Ramos (cell line): Measurements from ENCODE around the gene AFDN.
"Not testable (repeated sequence)": the region's sequence is repeated elsewhere in the genome, so short reads cannot be mapped to it uniquely, and the experiment has no call there.

Source experiments
- in situ Hi-C: fragments of 300-500 bp; cut with MboI; formaldehyde crosslinking; loops from one replicate; pipeline ENCODE4 v1.14.3; 2022; ENCODE audit warnings: low sequenced_read_pairs; ENCODE audit not compliant: unreplicated experiment

The AFDN gene

DNA sequence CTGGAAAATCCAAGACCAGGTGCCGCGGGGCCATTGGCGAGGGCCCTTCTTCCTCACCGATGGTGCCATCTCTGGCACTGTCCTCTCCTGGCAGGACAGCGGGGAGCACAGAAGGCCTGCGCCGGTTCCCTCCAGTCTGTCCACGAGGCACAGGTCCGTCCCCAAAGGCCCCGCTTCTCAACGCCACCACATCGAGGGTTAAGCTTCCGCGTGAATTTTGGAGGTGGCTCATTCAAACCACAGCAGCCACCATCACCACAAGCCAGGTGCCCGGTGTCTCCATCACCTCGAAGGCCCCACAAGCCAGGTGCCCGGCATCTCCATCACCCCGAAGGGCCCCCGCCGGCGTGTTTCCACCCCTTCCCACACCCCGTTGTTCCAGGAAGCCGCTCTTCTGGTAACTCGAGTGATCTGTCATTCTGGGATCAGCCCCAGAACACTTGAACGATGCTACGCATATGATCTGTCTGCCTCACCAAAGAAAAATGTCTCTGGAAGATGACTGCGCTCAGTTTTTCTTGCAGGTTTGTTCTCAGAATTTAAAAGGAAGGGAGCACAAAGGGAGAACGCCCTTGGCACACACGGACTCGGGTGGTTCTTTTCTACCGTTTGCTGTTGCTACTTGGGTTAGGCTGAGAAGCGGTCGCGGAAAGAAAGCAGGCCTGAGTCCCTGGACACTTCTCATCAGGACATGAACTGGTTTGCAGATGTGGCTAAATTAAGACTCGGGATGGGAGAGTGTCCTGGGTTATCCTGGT is 160.9 kb downstream of the AFDN start:
- in situ Hi-C loops, result no loop called here

DNA sequence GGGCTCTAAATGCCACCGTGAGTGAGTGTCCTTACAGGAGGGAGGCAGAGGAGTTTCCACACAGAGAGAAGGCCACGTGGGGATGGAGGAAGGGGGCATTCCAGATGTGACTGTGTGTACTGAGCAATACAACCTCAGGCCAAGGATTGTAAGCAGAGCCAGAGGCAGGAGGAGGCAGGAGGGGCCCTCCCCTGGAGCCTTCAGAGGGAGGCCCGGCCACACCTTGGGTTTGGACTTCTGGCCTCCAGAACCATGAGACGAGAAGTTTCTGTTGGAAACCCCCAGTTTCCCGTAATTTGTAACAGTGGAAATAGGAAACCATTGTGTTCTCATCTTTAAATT is 161.4 kb downstream of the AFDN start:
- in situ Hi-C loops, result no loop called here

DNA sequence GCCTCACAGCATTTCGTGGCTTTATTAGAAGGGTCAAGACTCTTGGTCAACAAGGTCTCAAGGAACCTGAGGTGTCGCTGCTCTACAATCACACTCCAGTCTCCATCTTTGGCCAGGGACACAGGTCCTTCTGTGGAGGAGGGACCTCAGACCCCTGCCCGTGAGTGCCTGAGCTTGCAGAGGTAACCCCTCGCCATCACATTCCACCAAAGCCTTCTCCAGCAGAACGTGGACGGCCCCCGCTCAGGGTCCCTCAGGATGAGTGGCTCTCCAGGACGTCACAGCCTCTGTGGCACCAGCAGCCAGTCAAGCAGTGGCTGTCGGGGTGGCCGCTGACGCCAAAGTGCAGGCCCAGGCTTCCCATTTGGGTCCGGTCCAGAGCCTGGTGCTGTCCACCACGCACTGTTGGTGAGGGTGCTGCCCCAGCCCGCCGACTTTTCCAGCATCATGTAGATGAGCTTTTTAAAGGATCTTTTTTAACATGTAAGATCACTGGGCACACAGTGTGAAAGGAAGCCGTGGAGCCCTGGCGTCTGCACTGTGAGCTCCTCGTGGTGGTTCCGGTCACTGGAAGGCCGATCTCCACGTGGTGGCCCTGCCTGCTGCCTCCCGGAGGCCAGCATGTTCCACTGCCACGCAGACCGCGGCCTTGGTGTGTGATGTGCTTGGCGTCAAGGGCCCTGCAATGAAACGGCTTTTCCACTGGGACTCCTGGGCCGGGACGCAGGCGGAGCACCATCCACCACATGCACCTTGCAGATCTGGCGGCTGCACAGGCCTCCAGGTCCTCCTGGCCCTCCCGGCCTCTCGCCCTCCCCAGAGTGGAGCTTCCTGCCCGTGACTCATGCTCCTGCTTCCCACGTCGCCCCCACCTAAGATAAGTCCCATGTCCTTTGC is 162.5 kb downstream of the AFDN start:
- in situ Hi-C loops, result no loop called here

GRCh38 chr6:167990016-167990945 is 163.6 kb downstream of the AFDN start:
- in situ Hi-C loops, result no loop called here

- in situ Hi-C loops, result no loop called here
Measured at GRCh38 chr6:167993169-167993568, 166.5 kb downstream of the AFDN start.

GRCh38 chr6:167993831-167994230 is 167.1 kb downstream of the AFDN start:
- in situ Hi-C loops, result no loop called here

- in situ Hi-C loops, result no loop called here
Measured at GRCh38 chr6:167995302-167995701, 168.6 kb downstream of the AFDN start.

DNA sequence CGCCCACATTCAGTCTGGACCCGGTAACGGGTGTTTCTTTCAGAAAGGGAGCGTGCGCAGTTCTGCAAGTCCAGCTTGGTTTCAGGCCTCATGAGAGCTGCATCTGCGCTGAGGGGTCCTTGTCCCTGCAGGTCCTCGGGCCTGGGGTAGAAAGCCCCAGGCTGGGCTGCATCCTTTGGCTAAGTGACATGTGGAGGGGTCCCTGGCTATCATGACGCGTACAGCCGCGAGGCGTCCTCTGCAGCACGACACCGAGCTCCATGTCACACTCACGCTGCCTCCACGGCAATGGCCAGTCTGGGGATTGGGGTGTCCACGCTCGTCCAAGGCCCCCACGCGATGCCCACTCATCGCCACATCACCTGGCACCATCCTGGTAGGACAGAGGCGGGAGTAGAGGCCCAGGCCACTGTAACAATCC is 169.0 kb downstream of the AFDN start:
- in situ Hi-C loops, result no loop called here

GRCh38 chr6:167996424-167997199 is 169.9 kb downstream of the AFDN start:
- in situ Hi-C loops, result no loop called here

DNA sequence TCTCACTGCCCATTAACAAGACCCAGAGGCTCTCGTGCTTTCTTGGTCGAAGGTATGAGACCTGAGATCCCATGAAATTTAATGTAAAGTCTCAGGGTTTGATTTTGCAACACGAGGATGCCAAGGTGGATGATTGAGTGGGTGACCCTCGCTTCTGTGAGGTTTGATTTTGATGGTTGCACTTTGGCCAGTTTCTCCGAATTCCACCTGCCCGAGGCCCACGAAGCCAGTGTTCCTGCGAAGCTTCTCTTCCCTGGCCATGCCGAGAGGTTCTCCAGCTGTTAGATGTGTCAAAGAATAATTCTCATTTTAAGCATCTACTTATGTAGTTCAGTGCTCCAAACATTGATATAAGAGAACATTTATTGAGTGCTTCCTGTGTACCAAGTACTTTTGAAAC is 170.9 kb downstream of the AFDN start, which contains the start of gene KIF25:
Gene KIF25 (plus strand): TSS at position 30 of the 400 bp plus-strand sequence. CDS start 31,915 bp downstream, outside the sequence.
- in situ Hi-C loops, result no loop called here

DNA sequence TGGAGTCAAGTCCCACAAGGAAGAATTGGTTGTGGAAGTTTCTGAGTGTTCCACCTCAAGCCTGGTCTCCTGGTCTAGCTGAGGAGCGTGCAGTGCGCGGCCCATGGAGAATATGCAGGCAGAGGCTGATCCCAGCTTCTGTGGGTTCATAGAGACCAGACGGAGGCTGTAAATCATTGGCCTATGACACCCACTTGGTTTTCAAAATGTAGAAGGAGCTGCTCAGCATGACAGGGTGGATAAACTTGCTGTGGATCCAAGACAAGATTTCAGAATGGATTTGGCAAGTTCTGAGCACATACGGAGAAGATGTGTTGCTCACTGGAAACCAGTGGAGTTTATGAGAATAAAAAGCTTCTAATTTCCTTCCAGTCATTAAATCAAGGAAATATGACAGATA is 171.5 kb downstream of the AFDN start:
- in situ Hi-C loops, result no loop called here

DNA sequence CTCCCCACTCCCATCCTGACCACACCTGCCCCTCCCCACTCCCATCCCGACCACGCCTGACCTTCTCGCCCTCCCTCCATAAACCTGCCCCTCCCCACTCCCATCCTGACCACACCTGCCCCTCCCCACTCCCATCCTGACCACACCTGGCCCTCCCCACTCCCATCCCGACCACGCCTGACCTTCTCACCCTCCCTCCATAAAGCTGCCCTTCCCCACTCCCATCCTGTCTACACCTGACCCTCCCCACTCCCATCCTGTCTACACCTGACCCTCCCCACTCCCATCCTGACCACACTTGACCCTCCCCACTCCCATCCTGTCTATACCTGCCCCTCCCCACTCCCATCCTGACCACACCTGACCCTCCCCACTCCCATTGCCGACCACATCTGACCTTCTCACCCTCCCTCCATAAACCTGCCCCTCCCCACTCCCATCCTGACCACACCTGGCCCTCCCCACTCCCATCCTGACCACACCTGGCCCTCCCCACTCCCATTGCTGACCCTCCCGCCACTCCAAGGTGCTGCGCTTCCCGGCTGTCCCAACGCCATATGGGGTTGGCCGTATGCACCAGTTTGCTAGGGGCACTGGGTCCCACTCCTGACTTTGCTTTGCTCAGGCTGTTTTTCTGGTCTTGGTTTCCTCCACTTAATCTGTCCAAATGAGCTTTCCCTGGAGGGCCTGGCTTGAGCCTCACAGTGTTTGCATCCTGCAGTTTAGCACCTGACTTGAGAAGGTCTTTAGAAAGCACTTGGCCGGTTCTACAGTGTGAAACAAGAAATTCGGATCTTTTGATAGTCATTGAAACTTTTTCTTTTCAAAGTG is 173.7 kb downstream of the AFDN start:
- in situ Hi-C loops, result no loop called here

DNA sequence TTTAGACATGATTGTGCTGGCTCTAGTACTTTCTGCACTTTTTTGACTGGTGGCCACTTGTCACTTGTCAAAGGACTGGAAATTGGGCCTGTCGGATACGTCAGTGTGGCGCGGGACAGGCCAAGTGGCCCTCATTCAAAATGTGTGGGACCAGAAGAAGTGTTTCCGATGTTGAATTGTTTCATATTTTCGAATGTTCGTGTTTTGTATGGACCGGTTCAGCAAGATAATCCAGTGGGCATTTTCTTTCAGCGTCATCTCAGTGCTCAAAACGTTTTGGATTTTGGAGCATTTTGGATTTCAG is 174.3 kb downstream of the AFDN start:
- in situ Hi-C loops, result no loop called here

DNA sequence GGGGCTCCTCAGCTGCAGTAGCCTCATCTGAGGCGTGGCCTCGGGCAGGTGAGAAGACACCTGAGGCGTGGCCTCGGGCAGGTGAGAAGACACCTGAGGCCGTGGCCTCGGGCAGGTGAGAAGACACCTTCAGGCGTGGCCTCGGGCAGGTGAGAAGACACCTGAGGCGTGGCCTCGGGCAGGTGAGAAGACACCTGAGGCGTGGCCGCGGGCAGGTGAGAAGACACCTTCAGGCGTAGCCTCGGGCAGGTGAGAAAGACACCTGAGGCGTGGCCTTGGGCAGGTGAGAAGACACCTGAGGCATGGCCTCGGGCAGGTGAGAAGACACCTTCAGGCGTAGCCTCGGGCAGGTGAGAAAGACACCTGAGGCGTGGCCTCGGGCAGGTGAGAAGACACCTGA is 174.8 kb downstream of the AFDN start:
- in situ Hi-C loops, result not testable (repeated sequence)

GRCh38 chr6:168002804-168003203 is 176.1 kb downstream of the AFDN start:
- in situ Hi-C loops, result no loop called here

- in situ Hi-C loops, result no loop called here
Measured at GRCh38 chr6:168004023-168004422, 177.3 kb downstream of the AFDN start.

- in situ Hi-C loops, result no loop called here
Measured at GRCh38 chr6:168004945-168005344, 178.2 kb downstream of the AFDN start.

DNA sequence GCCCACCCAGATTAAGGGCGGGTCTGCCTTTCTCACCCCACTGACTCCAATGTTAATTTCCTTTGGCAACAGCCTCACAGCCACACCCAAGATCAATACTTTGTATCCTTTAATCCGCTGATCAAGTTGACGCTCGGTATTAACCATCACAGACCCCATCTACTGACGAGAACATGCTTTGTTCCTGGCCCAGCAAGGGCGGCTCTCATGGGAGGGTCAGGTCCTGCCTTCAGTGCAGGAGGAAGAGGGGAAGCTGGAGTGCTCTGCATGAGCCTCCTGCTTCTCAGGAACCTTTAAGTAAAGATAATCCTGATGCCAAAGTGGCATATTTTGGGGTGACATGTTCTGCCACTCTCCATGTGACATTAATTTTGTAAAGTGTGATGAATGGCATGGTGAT is 179.1 kb downstream of the AFDN start:
- in situ Hi-C loops, result no loop called here
